Ovary (tissue), 9 donors: ENCODE measurements around the gene ISX. TPM values are rescaled to one million over a fixed set of nuclear protein-coding genes. Genes with fewer than 3 reads are reported as not detected.

Source experiments
- DNase-seq, 5 donors: peaks; one replicate each; pipeline ENCODE4 v3.0.0-alpha.2; 2019 to 2020
- H3K27ac ChIP-seq, 2 donors: fragments of 200-600 bp; one replicate each; pipeline versions ENCODE4 v1.5.1 to v1.8.0; 2019 to 2022
- H3K27me3 ChIP-seq: fragments of 200-600 bp; one replicate; pipeline ENCODE4 v1.8.0; 2022
- H3K36me3 ChIP-seq: fragments of 200-600 bp; sonication (generic); one replicate; pipeline ENCODE4 v1.5.1; 2019
- H3K4me1 ChIP-seq: one replicate; pipeline ENCODE4 v1.8.1; 2013; ENCODE audit warnings: mild to moderate bottlenecking, moderate library complexity; ENCODE audit not compliant: insufficient read depth
- H3K4me3 ChIP-seq: fragments of 200-600 bp; sonication (generic); one replicate; pipeline ENCODE4 v1.5.1; 2017
- H3K9me3 ChIP-seq, 2 donors: fragments of 200-600 bp in 1 of 2; sonication (generic) in 1 of 2; one replicate each; pipeline versions ENCODE4 v1.5.1 to v1.8.1; 2013 to 2019; ENCODE audit warnings: mild to moderate bottlenecking in 1 of 2, moderate library complexity in 1 of 2
- CTCF ChIP-seq, 3 donors: fragments of 450-650 bp in 2 of 3; fragments of 200-600 bp in 1 of 3; IDR thresholded peaks; one replicate each; pipeline versions ENCODE4 v1.5.1 to v1.8.0; 2016 to 2022; ENCODE audit warnings: antibody characterized with exemption in 3 of 3, mild to moderate bottlenecking in 1 of 3
- EP300 ChIP-seq: sonication (generic); formaldehyde crosslinking; IDR thresholded peaks from one replicate; pipeline ENCODE4 v1.6.1; 2017; ENCODE audit warnings: antibody characterized with exemption
- POLR2A ChIP-seq: fragments of 450-650 bp; IDR thresholded peaks from one replicate; pipeline ENCODE4 v1.6.1; 2017; ENCODE audit warnings: antibody characterized with exemption, mild to moderate bottlenecking, moderate library complexity
- WGBS, 3 donors: extraction: QIAGEN DNeasy Blood & Tissue Kit in 1 of 3; methylation state at CpG; one replicate each; pipeline versions ENCODE4 v1.1.5 to v1.1.7; 2013 to 2017; 5-methylcytosine and 5-hydroxymethylcytosine counted together
- intact Hi-C, 4 donors: fragments of 100-400 bp; cut with DNase I; formaldehyde crosslinking; loops; one replicate each; pipeline versions ENCODE4 v1.11.0 to v1.15.1; 2022 to 2023
- polyA plus RNA-seq, 2 donors: library from polyadenylated mRNA; stranded (reverse); fragments of 200-250 nt in 1 of 2; fragments of 350-450 nt in 1 of 2; fragmentation: Illumina TruSeq in 1 of 2; extraction: RNeasy Lipid Tissue Mini Kit (QIAGEN cat#74804) in 1 of 2; gene quantifications; one replicate each; pipeline ENCODE4 v1.2.3, GENCODE V29; 2013 to 2014
- total RNA-seq, 7 donors: library from RNA; depleted of rRNA in 2 of 7; stranded (reverse); fragments of >200 nt in 2 of 7; fragmentation: NEBNext Ultra II Directional in 3 of 7; extraction: Animal tissue kit (Norgen Biotek cat#: 25700) in 3 of 7; gene quantifications; one replicate each; pipeline versions ENCODE4 v1.1.0 to v1.2.4, GENCODE V29; 2016 to 2023
- donor health status: DM: no; HTN: no; CAD: no; lungs with moderate emphysema.
- donor health status: DM: no; HTN: no; CAD: no.
- donor health status: Bipolar disorder and iron deficiency.
- donor health status: DM: yes; HTN: yes; CAD: no.
- donor health status: DM: no; HTN: no; CAD: no.
- donor health status: DM: yes; HTN: yes; CAD: no.

The ISX gene
- total and polyA plus RNA-seq, 9 donors: 0.12 TPM; not detected in 8

- H3K36me3 ChIP-seq: no peaks in the 10 kb centered on the region
- H3K4me1 ChIP-seq: no peaks in the 10 kb centered on the region
- no peak overlapping the region for H3K27ac ChIP-seq
- intact Hi-C loops: no loop called here
- H3K27me3 ChIP-seq: no peaks in the 10 kb centered on the region
- H3K4me3 ChIP-seq: no peak overlapping the region
- TF ChIP-seq CTCF (IDR thresholded peaks at IDR 0.05): no peak
- TF ChIP-seq POLR2A: no peak
- no peak for TF ChIP-seq EP300
- H3K9me3 ChIP-seq: no peaks in the 10 kb centered on the region
- DNase-seq: no peak
- WGBS, 3 donors: 14% methylated on average over 1 of the region's 1 CpG; no CpG with 5 or more reads in 2 of the 3 donors
Observed at GRCh38 chr22:35065183-35065582, 775 bp upstream of the ISX start.

- Histone ChIP-seq H3K4me1 (no peaks in the 10 kb centered on the region), H3K36me3 (no peaks in the 10 kb centered on the region), H3K9me3 (no peaks in the 10 kb centered on the region), H3K27ac (no peak overlapping the region), H3K4me3 (peak overlapping the region; percentile 2), H3K27me3 (no peaks in the 10 kb centered on the region)
- TF ChIP-seq POLR2A (no peak), CTCF (IDR thresholded peaks at IDR 0.05) (no peak), EP300 (no peak)
- intact Hi-C loops: no loop called here
- 82 to 89% (median 88%) methylated on average over 7 of the region's 7 CpGs for WGBS, 3 donors
- DNase-seq: no peak
Observed at GRCh38 chr22:35066768-35067167, 810 bp downstream of the ISX start.

- H3K9me3 ChIP-seq: no peaks in the 10 kb centered on the region
Observed at GRCh38 chr22:35069541-35069940, 3.6 kb downstream of the ISX start.

GRCh38 chr22:35070451-35071093 is 4.6 kb downstream of the ISX start:
- no peak overlapping the region for H3K4me3 ChIP-seq
- TF ChIP-seq POLR2A: no peak
- TF ChIP-seq CTCF (IDR thresholded peaks at IDR 0.05): no peak
- TF ChIP-seq EP300: no peak
- no peaks in the 10 kb centered on the region for H3K4me1 ChIP-seq
- no peak overlapping the region for H3K27ac ChIP-seq
- DNase-seq: no peak
- no peaks in the 10 kb centered on the region for H3K36me3 ChIP-seq
- 32 to 78% (median 56%) methylated on average over 2 of the region's 2 CpGs for WGBS, 3 donors
- no peaks in the 10 kb centered on the region for H3K27me3 ChIP-seq
- H3K9me3 ChIP-seq: no peaks in the 10 kb centered on the region
- intact Hi-C loops: no loop called here

More at GRCh38 chr22:35069541-35069940, 3.6 kb downstream of the ISX start:
- H3K27ac ChIP-seq: no peak overlapping the region
- no peaks in the 10 kb centered on the region for H3K4me1 ChIP-seq
- no peaks in the 10 kb centered on the region for H3K27me3 ChIP-seq
- no peak for DNase-seq
- H3K36me3 ChIP-seq: no peaks in the 10 kb centered on the region
- intact Hi-C loops: no loop called here
- no peak for TF ChIP-seq EP300
- H3K4me3 ChIP-seq: no peak overlapping the region
- WGBS, 3 donors: 50 to 75% (median 74%) methylated on average over 1 of the region's 1 CpG

GRCh38 chr22:35071784-35072183 is 5.8 kb downstream of the ISX start:
- DNase-seq: no peak
- Histone ChIP-seq H3K9me3 (no peaks in the 10 kb centered on the region), H3K27ac (no peak overlapping the region), H3K27me3 (no peaks in the 10 kb centered on the region), H3K4me1 (no peaks in the 10 kb centered on the region), H3K36me3 (no peaks in the 10 kb centered on the region), H3K4me3 (no peak overlapping the region)
- TF ChIP-seq POLR2A: no peak
- TF ChIP-seq EP300: no peak
- TF ChIP-seq CTCF (IDR thresholded peaks at IDR 0.05): no peak
- intact Hi-C loops: no loop called here
- WGBS, 3 donors: 48 to 50% (median 48%) methylated on average over 3 of the region's 3 CpGs
